ENCODE measurements around the gene CHFR.
"Not testable (repeated sequence)": the region's sequence is repeated elsewhere in the genome, so short reads cannot be mapped to it uniquely, and the experiment has no call there.

The CHFR gene

GRCh38 chr12:132887513-132888351 lies at the start of gene CHFR:
Gene CHFR, minus strand, starts transcription at chr12:132887605. Its CDS starts 277 bp downstream, at chr12:132887328.
- in situ Hi-C loops (cut with MboI; ENCODE audit: low sequenced_read_pairs), result no loop called here

GRCh38 chr12:132936921-132937320 lies 49.5 kb upstream of the CHFR start:
- in situ Hi-C loops (cut with MboI; ENCODE audit: low sequenced_read_pairs), result not testable (repeated sequence)

- in situ Hi-C loops (cut with MboI; ENCODE audit: low sequenced_read_pairs), result no loop called here
Measured at GRCh38 chr12:132936163-132936562, 48.8 kb upstream of the CHFR start.

GRCh38 chr12:132926415-132926833 lies 39.0 kb upstream of the CHFR start:
- in situ Hi-C loops (cut with MboI; ENCODE audit: low sequenced_read_pairs), result no loop called here

GRCh38 chr12:132925597-132926414 lies 38.4 kb upstream of the CHFR start:
- in situ Hi-C loops (cut with MboI; ENCODE audit: low sequenced_read_pairs), result no loop called here

GRCh38 chr12:132924356-132924755 lies 37.0 kb upstream of the CHFR start:
- in situ Hi-C loops (cut with MboI; ENCODE audit: low sequenced_read_pairs), result no loop called here

GRCh38 chr12:132923356-132923909 lies 36.0 kb upstream of the CHFR start:
- in situ Hi-C loops (cut with MboI; ENCODE audit: low sequenced_read_pairs), result no loop called here

- in situ Hi-C loops (cut with MboI; ENCODE audit: low sequenced_read_pairs), result no loop called here
Measured at GRCh38 chr12:132922676-132923075, 35.3 kb upstream of the CHFR start.

GRCh38 chr12:132921685-132922084 lies 34.3 kb upstream of the CHFR start:
- in situ Hi-C loops (cut with MboI; ENCODE audit: low sequenced_read_pairs), result no loop called here

GRCh38 chr12:132918680-132919079 lies 31.3 kb upstream of the CHFR start:
- in situ Hi-C loops (cut with MboI; ENCODE audit: low sequenced_read_pairs), result no loop called here

- in situ Hi-C loops (cut with MboI; ENCODE audit: low sequenced_read_pairs), result no loop called here
Measured at GRCh38 chr12:132909030-132909368, 21.6 kb upstream of the CHFR start.

GRCh38 chr12:132908145-132909029 lies 21.0 kb upstream of the CHFR start:
- in situ Hi-C loops (cut with MboI; ENCODE audit: low sequenced_read_pairs), result no loop called here

GRCh38 chr12:132907789-132908144 lies 20.4 kb upstream of the CHFR start:
- in situ Hi-C loops (cut with MboI; ENCODE audit: low sequenced_read_pairs), result not testable (repeated sequence)

GRCh38 chr12:132907216-132907615 lies 19.8 kb upstream of the CHFR start:
- in situ Hi-C loops (cut with MboI; ENCODE audit: low sequenced_read_pairs), result no loop called here

GRCh38 chr12:132904718-132905328 lies 17.4 kb upstream of the CHFR start:
- in situ Hi-C loops (cut with MboI; ENCODE audit: low sequenced_read_pairs), result no loop called here

GRCh38 chr12:132899033-132899432 lies 11.6 kb upstream of the CHFR start:
- in situ Hi-C loops (cut with MboI; ENCODE audit: low sequenced_read_pairs), result no loop called here

GRCh38 chr12:132888852-132889251 lies 1.4 kb upstream of the CHFR start:
- in situ Hi-C loops (cut with MboI; ENCODE audit: low sequenced_read_pairs), result no loop called here

- in situ Hi-C loops (cut with MboI; ENCODE audit: low sequenced_read_pairs), result no loop called here
Measured at GRCh38 chr12:132886529-132887477, 602 bp downstream of the CHFR start.

GRCh38 chr12:132881818-132882217 lies 5.6 kb downstream of the CHFR start:
- in situ Hi-C loops (cut with MboI; ENCODE audit: low sequenced_read_pairs), result no loop called here

All from HL-60/S4 (cell line).